GM21723 (cell line): ENCODE measurements around the gene TPCN1.

Source experiments
- ATAC-seq: cut with Tn5 transposase; IDR thresholded peaks from one replicate; pipeline ENCODE4 v1.9.1; 2021; ENCODE audit warnings: mild to moderate bottlenecking, moderate library complexity; ENCODE audit not compliant: unreplicated experiment

Gene TPCN1

DNA sequence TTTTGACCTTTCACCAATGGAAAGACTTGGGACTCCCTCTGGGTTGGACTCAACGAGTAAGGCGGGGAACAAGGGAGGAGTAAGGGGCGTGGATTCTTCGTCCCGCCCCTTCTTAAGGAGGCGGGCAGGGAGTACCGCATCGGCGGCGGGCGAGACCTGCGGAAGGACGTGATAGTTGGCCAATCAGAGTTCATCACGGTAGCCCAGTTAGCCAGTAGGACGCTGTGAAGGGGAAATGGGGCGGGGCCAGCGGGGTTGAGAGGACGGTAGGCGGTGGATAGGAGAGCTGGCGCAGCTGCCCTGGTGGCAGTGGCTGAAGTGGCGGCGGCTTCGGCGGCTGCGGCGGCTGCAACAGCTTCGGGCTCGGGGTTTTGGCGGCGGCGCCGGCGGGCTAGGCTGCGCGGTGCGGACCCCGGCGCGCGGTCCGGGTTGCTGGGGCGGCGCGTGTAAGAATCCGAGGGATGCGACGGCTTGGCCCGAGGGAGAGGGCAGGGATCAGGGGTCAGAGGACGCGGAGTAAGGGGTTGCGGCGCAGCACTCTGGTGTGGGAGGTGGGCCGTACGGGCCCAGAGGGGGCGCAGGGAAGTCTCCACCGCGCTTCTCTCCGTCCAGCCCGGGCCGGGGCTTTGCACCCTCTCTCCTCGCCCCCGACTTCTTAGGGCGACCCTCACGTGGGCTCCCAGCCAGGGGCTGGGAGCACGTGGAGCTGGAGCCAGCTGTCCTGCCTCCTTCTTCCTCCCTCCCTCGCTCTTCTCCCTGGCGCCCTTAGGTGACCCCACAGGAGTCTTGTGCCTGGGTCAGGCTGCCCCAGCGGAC lies at the start of gene TPCN1:
TSS of gene TPCN1 (plus strand) at position 284 of the 816 bp plus-strand sequence. CDS start 5,389 bp downstream, outside the sequence.
- ATAC-seq = peak; percentile 87

GRCh38 chr12:113171543-113171942 lies 49.7 kb upstream of the TPCN1 start:
- no peak for ATAC-seq

DNA sequence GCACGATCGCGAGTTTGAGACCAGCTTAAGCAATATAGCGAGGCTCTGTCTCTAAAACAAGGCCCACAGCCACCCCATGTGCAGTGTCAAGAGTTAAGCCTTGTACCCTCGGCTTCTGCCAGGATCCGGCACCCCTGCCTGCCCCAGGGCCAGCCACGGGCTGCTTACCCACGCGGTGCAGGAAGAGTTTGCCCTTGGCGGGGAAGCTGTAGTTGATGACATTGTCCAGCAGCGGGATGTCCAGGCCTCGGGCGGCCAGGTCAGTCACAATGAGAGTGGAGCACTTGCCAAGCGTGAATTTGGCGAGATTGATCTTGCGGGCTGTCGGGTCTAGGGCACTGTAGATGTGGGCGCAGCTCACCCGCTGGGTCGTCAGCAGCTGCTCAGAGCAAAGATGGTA lies 49.1 kb upstream of the TPCN1 start:
- no peak for ATAC-seq

DNA sequence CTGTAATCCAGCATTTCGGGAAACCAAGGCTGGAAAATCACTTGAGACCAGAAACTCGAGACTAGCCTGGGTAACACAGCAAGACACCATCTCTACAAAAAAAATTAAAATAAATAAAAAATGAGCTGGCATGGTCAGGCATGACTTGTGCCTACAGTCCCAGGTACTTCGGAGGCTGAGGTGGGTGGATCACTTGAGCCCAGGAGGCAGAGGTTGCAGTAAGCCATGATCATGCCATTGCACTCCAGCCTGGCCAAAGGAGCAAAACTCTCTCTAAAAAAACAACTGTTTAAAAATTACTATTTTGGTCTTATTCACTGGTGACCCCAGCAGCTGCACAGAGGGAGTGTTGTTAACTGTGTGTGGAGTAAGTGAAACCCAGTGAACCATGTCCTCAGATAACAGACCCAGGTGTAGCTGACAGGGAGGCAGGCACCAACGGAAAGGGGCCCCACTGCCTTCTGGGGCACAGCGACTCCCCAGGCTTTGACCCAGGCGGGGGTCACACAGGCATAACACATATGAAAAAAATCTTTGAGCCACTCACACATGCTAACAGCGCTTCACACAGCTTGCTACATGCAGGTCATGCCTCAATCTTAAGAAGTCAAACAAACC lies 48.1 kb upstream of the TPCN1 start:
- peak; percentile 69 for ATAC-seq

GRCh38 chr12:113174461-113175384 lies 46.5 kb upstream of the TPCN1 start:
- no peak for ATAC-seq

DNA sequence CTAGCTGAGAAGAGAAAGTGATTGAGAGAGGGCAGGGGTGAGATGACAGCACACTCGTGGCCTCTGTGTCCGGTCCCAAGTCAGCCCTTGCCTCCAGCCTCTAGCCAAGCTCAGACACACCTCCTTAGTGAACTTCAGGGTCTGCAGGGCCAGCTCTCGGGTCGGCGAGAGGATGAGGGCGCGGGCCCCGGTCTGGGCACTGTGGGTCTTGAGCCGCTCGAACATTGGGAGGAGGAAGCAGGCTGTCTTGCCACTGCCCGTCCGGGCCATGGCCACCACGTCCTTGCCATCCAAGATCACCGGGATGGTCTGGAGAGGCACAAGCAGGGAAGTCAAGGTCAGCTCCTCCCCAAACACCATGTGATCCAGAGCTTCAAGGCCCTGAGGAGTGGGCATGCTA lies 42.2 kb upstream of the TPCN1 start:
- no peak for ATAC-seq

DNA sequence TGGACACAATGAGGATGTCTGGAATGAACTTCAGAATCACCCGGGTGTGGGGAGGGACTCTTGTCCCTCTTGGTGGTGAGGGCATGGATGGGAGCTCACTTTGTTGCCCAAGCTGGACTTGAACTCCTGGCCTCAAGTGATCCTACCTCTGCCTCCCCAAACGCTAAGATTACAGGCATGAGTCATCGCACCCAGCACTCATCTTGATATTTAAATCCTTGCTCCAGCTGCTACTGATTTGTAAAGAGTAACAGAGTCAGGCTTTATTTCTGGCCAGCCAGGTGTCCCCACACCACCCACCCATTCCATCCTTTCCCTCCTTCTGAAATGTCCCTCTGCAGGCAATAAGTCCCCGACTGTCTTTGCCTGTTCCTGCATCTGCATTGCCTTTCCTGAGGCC lies 40.9 kb upstream of the TPCN1 start:
- no peak for ATAC-seq

- no peak for ATAC-seq
These were observed 39.3 kb upstream of the TPCN1 start for GRCh38 chr12:113181975-113182374.

DNA sequence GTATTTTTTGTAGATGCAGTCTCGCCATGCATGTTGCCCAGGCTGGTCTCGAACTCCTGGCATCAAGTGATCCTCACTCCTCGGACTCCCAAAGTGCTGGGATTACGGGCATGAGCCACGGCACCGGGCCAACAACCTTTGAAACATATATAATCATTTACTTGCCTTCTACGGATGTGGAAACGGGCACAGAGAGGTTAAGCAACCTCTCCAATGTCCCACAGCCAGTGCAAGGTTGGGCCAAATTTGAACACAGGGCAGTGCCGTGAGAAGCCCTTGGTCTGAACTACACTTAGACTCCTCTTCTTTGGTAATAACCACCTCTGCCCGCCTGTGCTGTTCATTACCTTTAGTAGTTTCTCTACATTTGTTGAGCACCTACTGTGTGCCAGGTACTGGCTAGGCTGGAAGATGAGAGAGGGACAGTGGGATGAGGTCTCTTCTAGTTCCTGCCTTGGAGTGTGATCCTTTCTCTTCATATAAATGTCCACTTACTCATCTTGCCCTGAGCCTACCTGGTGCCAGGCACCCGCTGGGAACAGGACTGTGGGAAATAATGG lies 38.2 kb upstream of the TPCN1 start:
- no peak for ATAC-seq

DNA sequence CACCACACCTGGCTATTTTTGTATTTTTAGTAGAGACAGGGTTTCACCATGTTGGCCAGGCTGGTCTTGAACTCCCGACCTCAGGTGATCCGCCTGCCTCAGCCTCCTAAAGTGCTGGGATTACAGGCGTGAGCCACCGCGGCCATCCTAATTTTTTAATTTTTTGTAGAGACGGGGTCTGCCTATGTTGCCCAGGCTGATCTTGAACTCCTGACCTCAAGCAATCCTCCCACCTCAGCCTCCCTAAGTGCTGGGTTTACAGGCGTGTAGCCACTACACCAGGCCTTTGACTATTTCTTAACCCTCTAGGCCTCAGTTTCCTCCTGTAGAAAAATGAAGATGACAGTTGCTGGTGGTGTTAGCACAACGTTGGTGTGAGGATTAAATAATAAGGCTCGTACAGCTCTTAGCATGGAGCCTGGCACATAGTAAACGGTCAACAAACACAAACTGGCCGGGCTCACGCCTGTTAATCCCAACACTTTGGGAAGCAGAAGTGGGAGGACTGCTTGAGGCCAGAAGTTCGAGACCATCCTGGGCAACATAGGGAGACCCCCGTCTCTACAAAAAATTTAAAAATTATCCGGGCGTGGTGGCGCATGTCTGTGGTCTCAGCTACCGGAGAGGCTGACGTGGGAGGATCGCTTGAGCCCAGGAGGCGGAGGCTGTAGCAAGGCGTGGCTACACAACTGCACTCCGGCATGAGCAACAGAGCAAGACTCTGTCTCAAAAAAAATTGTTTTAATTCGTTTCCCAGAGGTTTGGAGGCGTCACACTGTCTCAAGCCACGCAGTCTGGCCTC lies 37.0 kb upstream of the TPCN1 start:
- ATAC-seq = peak; percentile 52

DNA sequence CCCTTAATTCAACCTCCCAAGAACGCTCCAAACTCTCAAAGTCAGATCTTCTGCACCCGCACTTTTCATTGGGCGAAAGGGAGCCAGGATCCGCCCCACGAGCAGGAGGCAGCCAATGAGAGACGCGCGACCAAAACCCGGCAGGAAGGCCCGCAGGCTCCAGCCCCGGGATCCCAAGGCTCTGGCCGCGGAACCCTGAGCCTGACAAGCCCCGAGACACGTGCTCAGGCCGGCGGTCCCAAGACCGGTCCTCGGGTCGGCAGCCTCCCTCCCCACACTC lies 36.4 kb upstream of the TPCN1 start:
- peak; percentile 83 for ATAC-seq

- peak; percentile 49 for ATAC-seq
These were observed 35.9 kb upstream of the TPCN1 start, which contains the start of the genes DDX54 and RITA1 for GRCh38 chr12:113185180-113186032. DDX54 (minus strand) TSS chr12:113185478; CDS start chr12:113185451, 27 bp downstream. RITA1 (plus strand) TSS chr12:113185721; CDS start chr12:113186747, 1,026 bp downstream.

DNA sequence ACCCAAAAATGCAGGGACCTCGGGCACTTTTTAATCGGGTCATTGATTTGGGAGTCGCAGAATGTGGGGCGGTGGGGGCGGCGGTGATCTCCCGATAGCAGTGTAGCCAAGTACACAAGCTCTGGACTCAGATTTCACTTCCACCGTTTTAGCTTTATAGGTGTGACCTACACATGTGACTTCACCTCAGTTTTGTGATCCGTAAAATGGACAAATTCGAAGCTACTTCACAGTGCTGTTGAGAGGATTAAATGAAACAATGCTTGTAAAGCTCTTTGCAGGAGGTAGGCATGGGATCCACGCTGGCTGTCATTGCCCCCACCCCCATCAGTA lies 35.3 kb upstream of the TPCN1 start:
- no peak for ATAC-seq

- ATAC-seq = no peak
These were observed 34.5 kb upstream of the TPCN1 start for GRCh38 chr12:113186666-113187325.

DNA sequence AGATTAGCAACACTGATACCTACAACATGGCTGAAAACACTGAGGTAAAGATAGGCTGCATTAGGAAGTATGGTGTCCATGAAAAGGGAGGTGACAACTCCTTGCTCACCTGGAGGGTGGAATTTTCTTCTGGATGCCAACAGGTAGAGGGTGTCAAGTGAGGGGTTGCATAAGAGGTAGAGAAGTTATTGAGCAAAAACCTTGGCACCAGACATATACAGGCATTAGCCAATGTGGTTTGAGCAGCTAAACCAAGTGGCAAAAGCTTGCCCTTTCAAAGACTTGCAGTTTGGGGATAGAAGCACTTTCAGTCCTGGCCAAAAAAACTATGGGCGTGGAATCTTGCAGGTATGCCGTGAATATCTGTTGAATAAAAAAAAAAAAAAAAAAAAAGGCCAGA lies 31.9 kb upstream of the TPCN1 start:
- ATAC-seq = no peak

DNA sequence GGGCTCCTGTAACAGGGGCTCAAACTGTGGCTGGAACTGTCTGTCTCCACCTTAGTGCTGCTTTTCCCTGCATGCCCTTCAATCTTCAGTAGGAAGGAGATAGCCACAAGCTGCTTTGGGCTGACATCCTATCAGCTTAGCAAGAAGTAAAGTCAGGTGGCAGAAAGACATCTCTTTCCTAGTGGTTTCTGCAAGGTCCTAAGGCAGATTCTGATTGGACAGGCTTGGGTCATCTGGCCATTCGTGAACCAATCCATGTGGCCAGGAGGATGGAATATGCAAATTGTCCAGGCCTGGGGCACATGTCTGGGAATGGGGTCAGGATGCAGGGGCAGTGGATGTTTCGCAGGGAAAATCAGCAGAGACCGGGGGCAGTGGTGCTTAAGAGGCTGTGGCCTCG lies 30.5 kb upstream of the TPCN1 start:
- no peak for ATAC-seq

- no peak for ATAC-seq
These were observed 30.0 kb upstream of the TPCN1 start for GRCh38 chr12:113191227-113191626.

DNA sequence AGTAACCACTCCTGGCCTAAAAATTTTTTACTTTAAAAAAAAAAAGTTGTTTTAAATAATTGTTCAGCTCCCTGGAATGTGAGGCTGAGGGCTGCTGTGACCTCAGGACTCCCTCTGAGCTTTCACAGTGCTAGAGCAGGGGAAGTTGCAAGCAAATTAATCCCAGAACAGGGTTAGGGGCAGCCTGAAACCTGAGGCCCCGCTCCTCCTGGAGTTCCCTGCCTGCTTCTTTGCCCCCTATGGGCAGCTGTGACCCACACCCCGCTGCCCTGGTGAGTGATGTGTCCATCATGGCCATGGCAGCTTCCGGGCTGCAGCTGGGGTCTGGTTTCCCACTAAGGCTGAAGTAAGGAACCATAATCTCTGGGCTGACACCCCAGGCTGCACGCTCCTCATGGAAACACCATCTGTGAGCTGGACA lies 26.3 kb upstream of the TPCN1 start:
- ATAC-seq = no peak

DNA sequence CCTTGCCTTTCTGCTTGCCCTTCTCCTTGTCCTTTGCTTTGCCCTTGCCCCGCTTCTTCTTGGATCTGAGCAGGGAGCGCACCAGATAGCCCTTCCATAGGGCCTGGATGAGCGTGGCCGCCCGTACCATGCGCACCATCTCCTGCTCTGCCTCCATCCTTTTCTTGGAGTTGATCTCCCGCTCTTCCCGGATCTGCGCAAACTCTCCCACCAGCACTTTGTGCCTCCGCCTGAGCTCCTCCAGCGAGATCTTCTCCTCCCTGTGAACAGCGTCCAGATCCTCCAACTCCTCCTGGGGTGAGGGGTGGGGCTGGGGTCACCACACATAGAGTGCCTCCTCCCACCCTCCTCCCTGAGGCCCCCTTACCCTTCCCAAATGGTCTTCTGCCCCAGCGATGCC lies 25.7 kb upstream of the TPCN1 start:
- ATAC-seq = no peak
